ENCODE measurements around the gene RPL14.
"Not testable (repeated sequence)": the region's sequence is repeated elsewhere in the genome, so short reads cannot be mapped to it uniquely, and the experiment has no call there.

Gene RPL14

DNA sequence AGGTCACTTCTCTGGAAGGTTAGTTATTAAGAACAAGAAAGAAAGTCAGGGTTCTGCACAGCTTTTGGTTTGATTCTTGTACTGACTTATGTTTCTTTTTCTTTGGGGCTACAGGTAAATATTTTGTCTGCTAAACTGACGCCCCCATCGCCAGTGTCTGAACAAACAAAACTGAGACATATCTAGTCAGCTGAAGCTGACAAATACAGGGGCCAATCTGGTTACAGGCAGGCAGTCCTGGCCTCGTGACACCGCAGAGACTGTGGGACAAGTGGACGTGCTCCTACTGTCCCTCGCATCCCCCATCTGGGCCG is 4.6 kb upstream of the RPL14 start:
- in situ Hi-C loops (cut with HindIII; ENCODE audit: low pct_unique_long_range_greater_than_20kb, low sequenced_read_pairs), result no loop called here
- no peak for TF ChIP-seq JUND (IDR thresholded peaks at IDR 0.05; ENCODE audit: low read depth)
- DNase-seq (ENCODE audit: low read depth in 1 of 2, low spot score in 1 of 2), result no peak

DNA sequence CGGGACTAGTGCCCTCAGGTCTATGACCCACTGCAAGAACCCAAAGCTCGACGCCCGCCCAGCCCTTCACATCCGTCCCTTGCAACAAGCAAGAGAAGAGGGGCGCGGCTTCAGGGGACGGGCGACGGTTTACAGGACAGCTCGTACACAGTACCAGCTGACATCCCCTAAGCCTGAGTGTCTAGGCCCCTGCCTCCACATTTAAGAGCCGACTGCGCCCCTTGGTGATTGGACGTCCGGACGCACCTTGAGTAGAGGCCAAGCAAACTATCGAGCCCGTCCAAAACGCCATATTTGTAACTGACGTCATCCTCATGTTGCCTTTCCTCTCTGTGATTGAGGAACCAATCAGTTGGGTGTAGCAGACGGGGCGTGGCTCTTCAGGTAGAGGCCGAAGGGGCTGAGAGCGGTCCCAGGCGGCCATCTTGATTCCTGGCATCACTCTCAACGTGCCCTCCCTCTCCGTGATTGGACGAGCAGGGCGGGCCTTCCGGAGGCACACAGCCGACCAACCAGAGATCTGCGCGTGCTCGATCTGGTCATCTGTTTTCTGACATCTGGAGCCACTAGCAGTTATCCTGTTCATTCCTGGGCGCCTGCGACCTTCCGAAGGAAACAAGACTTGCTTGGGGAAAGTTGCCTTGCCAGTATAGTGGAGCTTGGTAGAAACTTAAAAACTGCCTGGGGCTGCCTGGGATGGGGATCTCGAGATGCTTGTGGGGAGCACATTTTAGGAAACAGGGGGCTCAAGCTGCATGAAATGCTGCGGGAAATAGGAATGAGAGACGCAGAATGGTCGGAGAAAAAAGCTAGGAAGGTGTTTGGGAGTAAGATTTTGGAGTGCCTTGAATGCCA is 4.0 kb upstream of the RPL14 start:
- peak; percentile 41; the same call in 1 of the 2 replicates for TF ChIP-seq JUND (IDR thresholded peaks at IDR 0.05; ENCODE audit: low read depth)
- peak; percentile 93 to 99 for DNase-seq (ENCODE audit: low read depth in 1 of 2, low spot score in 1 of 2)
- in situ Hi-C loops (cut with HindIII; ENCODE audit: low pct_unique_long_range_greater_than_20kb, low sequenced_read_pairs), result no loop called here

DNA sequence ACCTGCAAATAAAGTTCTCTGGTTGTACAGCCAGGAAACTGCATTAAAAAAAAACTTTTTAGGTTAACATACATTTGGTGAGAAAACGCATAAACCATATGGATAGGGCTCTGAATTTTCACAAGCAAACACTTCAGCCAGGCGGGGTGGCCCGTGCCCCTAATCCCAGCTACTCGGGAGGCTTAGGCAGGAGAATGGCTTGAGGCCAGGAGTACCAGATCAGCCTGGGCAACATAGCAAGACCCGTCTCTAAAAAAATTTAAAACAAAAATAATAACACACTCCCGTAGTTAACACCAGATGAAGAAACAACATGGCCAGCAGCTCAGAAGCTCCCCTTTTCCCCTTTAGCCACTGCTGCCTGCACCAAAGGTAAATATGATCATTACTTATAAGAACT is 3.2 kb upstream of the RPL14 start:
- in situ Hi-C loops (cut with HindIII; ENCODE audit: low pct_unique_long_range_greater_than_20kb, low sequenced_read_pairs), result no loop called here
- DNase-seq (ENCODE audit: low read depth in 1 of 2, low spot score in 1 of 2), result no peak
- TF ChIP-seq JUND (IDR thresholded peaks at IDR 0.05; ENCODE audit: low read depth), result no peak

DNA sequence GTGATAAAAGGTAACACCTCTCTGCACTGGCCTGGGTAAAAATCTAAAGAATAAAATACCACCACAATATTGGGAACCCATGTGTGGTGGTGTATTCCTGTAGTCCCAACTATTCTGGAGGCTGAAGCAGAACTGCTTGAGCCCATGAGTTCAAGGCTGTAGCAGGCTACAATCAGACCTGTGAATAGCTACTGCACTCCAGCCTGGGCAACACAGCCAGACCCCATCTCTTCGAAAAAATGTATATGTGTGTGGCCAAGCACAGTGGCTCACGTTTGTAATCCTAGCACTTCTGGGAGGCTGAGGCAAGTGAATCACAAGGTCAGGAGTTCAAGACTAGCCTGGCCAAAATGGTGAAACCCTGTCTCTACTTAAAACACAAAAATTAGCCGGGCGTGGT is 1.8 kb upstream of the RPL14 start:
- no peak for DNase-seq (ENCODE audit: low read depth in 1 of 2, low spot score in 1 of 2)
- in situ Hi-C loops (cut with HindIII; ENCODE audit: low pct_unique_long_range_greater_than_20kb, low sequenced_read_pairs), result no loop called here
- no peak for TF ChIP-seq JUND (IDR thresholded peaks at IDR 0.05; ENCODE audit: low read depth)

DNA sequence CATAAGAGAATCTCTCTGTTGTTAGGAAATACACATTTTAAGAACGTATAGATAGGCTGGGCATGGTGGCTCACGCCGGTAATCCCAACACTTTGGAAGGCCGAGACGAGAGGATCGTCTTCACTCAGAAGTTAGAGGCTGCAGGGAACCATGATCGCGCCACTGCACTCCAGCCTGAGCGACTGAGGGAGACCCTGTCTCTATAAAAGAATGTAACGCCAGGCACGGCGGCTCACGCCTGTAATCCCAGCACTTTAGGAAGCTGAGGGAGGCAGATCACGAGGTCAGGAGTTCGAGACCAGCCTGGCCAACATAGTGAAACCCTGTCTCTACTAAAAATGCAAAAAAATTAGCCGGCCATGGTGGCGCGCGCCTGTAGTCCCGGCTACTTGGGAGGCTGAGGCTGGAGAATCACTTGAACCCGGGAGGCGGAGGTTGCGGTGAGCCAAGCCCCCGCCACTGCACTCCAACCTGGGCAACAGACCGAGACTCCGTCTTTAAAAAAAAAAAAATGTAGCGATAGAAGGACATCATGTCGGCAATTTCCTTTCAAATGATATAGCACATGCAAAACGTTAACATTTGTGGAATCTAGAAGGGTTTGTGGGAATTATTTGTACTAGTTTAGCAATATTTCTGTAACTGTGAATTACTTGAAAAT is 730 bp upstream of the RPL14 start:
- DNase-seq (ENCODE audit: low read depth in 1 of 2, low spot score in 1 of 2), result no peak
- in situ Hi-C loops (cut with HindIII; ENCODE audit: low pct_unique_long_range_greater_than_20kb, low sequenced_read_pairs), result no loop called here
- TF ChIP-seq JUND (IDR thresholded peaks at IDR 0.05; ENCODE audit: low read depth), result no peak

DNA sequence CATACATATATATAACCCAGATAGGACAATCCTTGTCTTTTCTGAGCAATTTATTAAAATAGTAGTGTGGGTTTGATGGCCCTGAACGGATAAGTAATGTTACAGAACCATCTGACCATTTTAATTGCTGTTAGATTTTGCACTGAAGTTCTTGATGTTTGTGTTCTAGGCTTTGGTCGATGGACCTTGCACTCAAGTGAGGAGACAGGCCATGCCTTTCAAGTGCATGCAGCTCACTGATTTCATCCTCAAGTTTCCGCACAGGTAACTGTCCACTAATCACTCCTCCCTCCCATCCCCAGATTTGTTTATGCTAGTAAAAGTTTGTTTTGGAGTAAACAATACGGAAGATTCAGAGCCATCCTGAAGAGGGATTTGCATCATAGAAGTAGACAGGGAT is 1.3 kb downstream of the RPL14 start:
- no peak for DNase-seq (ENCODE audit: low read depth in 1 of 2, low spot score in 1 of 2)
- in situ Hi-C loops (cut with HindIII; ENCODE audit: low pct_unique_long_range_greater_than_20kb, low sequenced_read_pairs), result no loop called here
- TF ChIP-seq JUND (IDR thresholded peaks at IDR 0.05; ENCODE audit: low read depth), result no peak

DNA sequence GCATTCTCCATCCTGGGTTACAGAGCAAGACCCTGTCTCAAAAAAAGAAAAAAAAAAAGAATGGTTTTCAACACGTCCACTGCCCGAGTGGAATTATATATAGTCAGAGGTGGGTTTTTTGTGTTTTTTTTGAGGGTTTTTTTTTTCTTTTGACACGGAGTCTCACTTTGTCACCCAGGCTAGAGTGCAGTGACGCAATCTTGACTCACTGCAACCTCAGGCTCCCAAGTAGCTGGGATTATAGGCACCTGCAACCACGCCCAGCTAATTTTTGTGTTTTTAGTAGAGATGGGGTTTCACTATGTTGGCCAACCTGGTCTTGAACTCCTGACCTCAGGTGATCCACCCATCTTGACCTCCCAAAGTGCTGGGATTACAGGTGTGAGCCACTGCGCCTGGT is 3.3 kb downstream of the RPL14 start:
- in situ Hi-C loops (cut with HindIII; ENCODE audit: low pct_unique_long_range_greater_than_20kb, low sequenced_read_pairs); DNase-seq (ENCODE audit: low read depth in 1 of 2, low spot score in 1 of 2): not testable (repeated sequence)

GRCh38 chr3:40461161-40461560 is 4.0 kb downstream of the RPL14 start:
- TF ChIP-seq JUND (IDR thresholded peaks at IDR 0.05; ENCODE audit: low read depth), result no peak
- no peak for DNase-seq (ENCODE audit: low read depth in 1 of 2, low spot score in 1 of 2)
- in situ Hi-C loops (cut with HindIII; ENCODE audit: low pct_unique_long_range_greater_than_20kb, low sequenced_read_pairs), result no loop called here

- in situ Hi-C loops (cut with HindIII; ENCODE audit: low pct_unique_long_range_greater_than_20kb, low sequenced_read_pairs), result not testable (repeated sequence)
Measured at GRCh38 chr3:40462838-40463237, 5.7 kb downstream of the RPL14 start.

DNA sequence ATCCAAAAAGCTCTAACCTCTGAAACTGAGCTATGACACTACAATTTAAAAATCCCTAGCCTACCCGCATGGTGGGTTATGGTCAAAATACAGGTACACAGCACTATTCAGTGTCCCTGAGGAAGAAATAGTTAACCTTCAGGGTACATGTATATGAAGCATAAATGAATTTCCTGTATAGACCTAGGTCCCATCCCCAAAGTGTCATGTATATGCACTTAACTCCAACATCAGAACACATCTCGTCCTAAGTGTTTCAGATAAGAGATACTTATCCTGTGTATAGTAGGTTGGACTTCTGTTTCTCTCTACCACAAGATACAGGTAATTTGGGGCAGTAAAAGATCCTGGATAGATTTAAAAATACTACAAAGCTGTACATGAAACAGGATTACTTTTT is 6.4 kb downstream of the RPL14 start:
- TF ChIP-seq JUND (IDR thresholded peaks at IDR 0.05; ENCODE audit: low read depth), result no peak
- in situ Hi-C loops (cut with HindIII; ENCODE audit: low pct_unique_long_range_greater_than_20kb, low sequenced_read_pairs), result no loop called here
- no peak for DNase-seq (ENCODE audit: low read depth in 1 of 2, low spot score in 1 of 2)

More at GRCh38 chr3:40462838-40463237, 5.7 kb downstream of the RPL14 start:
- DNase-seq (ENCODE audit: low read depth in 1 of 2, low spot score in 1 of 2), result not testable (repeated sequence)

- TF ChIP-seq JUND (IDR thresholded peaks at IDR 0.05; ENCODE audit: low read depth), result no peak
- in situ Hi-C loops (cut with HindIII; ENCODE audit: low pct_unique_long_range_greater_than_20kb, low sequenced_read_pairs), result no loop called here
- DNase-seq (ENCODE audit: low read depth in 1 of 2, low spot score in 1 of 2), result no peak
Measured at GRCh38 chr3:40464339-40465110, 7.4 kb downstream of the RPL14 start.

DNA sequence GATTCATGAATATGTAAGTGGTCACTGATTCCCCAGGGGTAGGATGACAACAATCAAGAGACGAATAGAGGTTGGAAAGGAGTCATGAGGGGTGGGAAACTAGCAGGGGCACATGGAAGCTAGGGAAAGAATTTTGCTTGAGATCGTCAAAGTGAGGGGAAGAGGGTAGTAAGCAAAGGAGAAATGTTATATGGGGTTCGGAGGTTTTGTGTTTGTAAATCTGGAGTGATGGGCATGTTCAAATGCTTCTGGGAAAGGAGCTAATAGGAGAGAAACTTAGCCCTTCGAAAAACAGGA is 7.9 kb downstream of the RPL14 start:
- DNase-seq (ENCODE audit: low read depth in 1 of 2, low spot score in 1 of 2), result no peak
- TF ChIP-seq JUND (IDR thresholded peaks at IDR 0.05; ENCODE audit: low read depth), result no peak
- in situ Hi-C loops (cut with HindIII; ENCODE audit: low pct_unique_long_range_greater_than_20kb, low sequenced_read_pairs), result no loop called here

GRCh38 chr3:40465456-40465855 is 8.3 kb downstream of the RPL14 start:
- no peak for DNase-seq (ENCODE audit: low read depth in 1 of 2, low spot score in 1 of 2)
- in situ Hi-C loops (cut with HindIII; ENCODE audit: low pct_unique_long_range_greater_than_20kb, low sequenced_read_pairs), result no loop called here
- TF ChIP-seq JUND (IDR thresholded peaks at IDR 0.05; ENCODE audit: low read depth), result no peak
